Measurements from ENCODE around the gene SCARF2.
"Not testable (repeated sequence)": the region's sequence is repeated elsewhere in the genome, so short reads cannot be mapped to it uniquely, and the experiment has no call there.

Gene SCARF2

GRCh38 chr22:20412474-20413216 lies 25.0 kb downstream of the SCARF2 start:
- ChIA-PET CTCF (interaction anchor here (0.7 to 2.9 kb wide), 4 partner anchors 9 to 49 kb away, joined by 3 to 10 read pairs (median 4); no protein-coding TSS in a partner anchor), POLR2A (interaction anchor here (0.5 kb wide), 1 partner anchor 48 kb away, joined by 5 read pairs; no protein-coding TSS in a partner anchor)
- no peak overlapping the region for H3K4me3 ChIP-seq (ENCODE audit: low read depth, low read length)
- no peak for TF ChIP-seq CTCF (IDR thresholded peaks at IDR 0.05; ENCODE audit: insufficient read depth, low read length, missing control alignments)
- no peak for DNase-seq (ENCODE audit: low read depth, low spot score)

GRCh38 chr22:20409385-20409784 lies 28.2 kb downstream of the SCARF2 start:
- H3K4me3 ChIP-seq (ENCODE audit: low read depth, low read length); DNase-seq (ENCODE audit: low read depth, low spot score); POLR2A ChIA-PET: not testable (repeated sequence)
- CTCF ChIA-PET = interaction anchor here (1.1 to 4.9 kb wide), 3 partner anchors 8 to 59 kb away, joined by 4 to 38 read pairs (median 5); no protein-coding TSS in a partner anchor

- no peak for TF ChIP-seq CTCF (IDR thresholded peaks at IDR 0.05; ENCODE audit: insufficient read depth, low read length, missing control alignments)
- POLR2A ChIA-PET = no interaction called here
- no peak overlapping the region for H3K4me3 ChIP-seq (ENCODE audit: low read depth, low read length)
- DNase-seq (ENCODE audit: low read depth, low spot score) = no peak
- CTCF ChIA-PET = interaction anchor here (1.1 to 4.9 kb wide), 4 partner anchors 9 to 59 kb away, joined by 4 to 38 read pairs (median 4); no protein-coding TSS in a partner anchor
Observed at GRCh38 chr22:20408891-20409290, 28.7 kb downstream of the SCARF2 start.

- POLR2A ChIA-PET = no interaction called here
- no peak for TF ChIP-seq CTCF (IDR thresholded peaks at IDR 0.05; ENCODE audit: insufficient read depth, low read length, missing control alignments)
- CTCF ChIA-PET = interaction anchor here (1.1 to 4.9 kb wide), 4 partner anchors 10 to 56 kb away, joined by 4 to 38 read pairs (median 6); no protein-coding TSS in a partner anchor
Observed at GRCh38 chr22:20407829-20408228, 29.8 kb downstream of the SCARF2 start.

GRCh38 chr22:20406686-20407408 lies 30.8 kb downstream of the SCARF2 start:
- POLR2A ChIA-PET = no interaction called here
- DNase-seq (ENCODE audit: low read depth, low spot score) = no peak
- no peak for TF ChIP-seq CTCF (IDR thresholded peaks at IDR 0.05; ENCODE audit: insufficient read depth, low read length, missing control alignments)
- CTCF ChIA-PET = interaction anchor here (4.9 kb wide), 1 partner anchor 11 kb away, joined by 38 read pairs; no protein-coding TSS in a partner anchor
- H3K4me3 ChIP-seq (ENCODE audit: low read depth, low read length) = no peak overlapping the region

More at GRCh38 chr22:20407829-20408228, 29.8 kb downstream of the SCARF2 start:
- no peak overlapping the region for H3K4me3 ChIP-seq (ENCODE audit: low read depth, low read length)
- DNase-seq (ENCODE audit: low read depth, low spot score) = no peak

GRCh38 chr22:20405931-20406685 lies 31.5 kb downstream of the SCARF2 start:
- DNase-seq (ENCODE audit: low read depth, low spot score) = no peak
- TF ChIP-seq CTCF (IDR thresholded peaks at IDR 0.05; ENCODE audit: insufficient read depth, low read length, missing control alignments) = no peak
- POLR2A ChIA-PET = no interaction called here
- CTCF ChIA-PET = interaction anchor here (4.9 kb wide), 1 partner anchor 12 kb away, joined by 38 read pairs; no protein-coding TSS in a partner anchor
- no peak overlapping the region for H3K4me3 ChIP-seq (ENCODE audit: low read depth, low read length)
